GM23338 (cell line): Measurements from ENCODE around the gene MGLL. TPM values are rescaled to one million over a fixed set of nuclear protein-coding genes. Genes with fewer than 3 reads are reported as not detected.

ENCODE experiments used
- ATAC-seq: fragments of 200-7000 bp; cut with Tn5 transposase; 3 replicates; pipeline ENCODE4 v1.9.1; 2020
- DNase-seq: peaks from one replicate; pipeline ENCODE4 v3.0.0-alpha.2; 2015; ENCODE audit warnings: low spot score
- H2AFZ ChIP-seq: fragments of 200-600 bp; sonication (generic); 2 replicates; pipeline ENCODE4 v1.8.0; 2016; ENCODE audit warnings: antibody characterized with exemption, mild to moderate bottlenecking, moderate library complexity
- H3F3A ChIP-seq: fragments of 200-600 bp; sonication (generic); replicated peaks from 2 replicates; pipeline ENCODE4 v1.8.0; 2017; ENCODE audit warnings: antibody characterized with exemption, mixed run types, low read depth
- H3K27ac ChIP-seq: fragments of 200-600 bp; sonication (generic); 2 replicates; pipeline ENCODE4 v1.6.1; 2016; ENCODE audit warnings: low read depth
- H3K27me3 ChIP-seq: fragments of 200-600 bp; sonication (generic); 2 replicates; pipeline ENCODE4 v1.8.0; 2016; ENCODE audit warnings: mild to moderate bottlenecking, mixed run types, moderate library complexity; ENCODE audit not compliant: insufficient read depth
- H3K36me3 ChIP-seq: fragments of 200-600 bp; sonication (generic); 2 replicates; pipeline ENCODE4 v1.8.0; 2016; ENCODE audit warnings: mild to moderate bottlenecking; ENCODE audit not compliant: insufficient read depth
- H3K4me1 ChIP-seq: fragments of 200-600 bp; sonication (generic); 2 replicates; pipeline ENCODE4 v1.8.0; 2016; ENCODE audit warnings: mild to moderate bottlenecking, moderate library complexity; ENCODE audit not compliant: insufficient read depth
- H3K4me2 ChIP-seq: fragments of 200-600 bp; sonication (generic); 2 replicates; pipeline ENCODE4 v1.7.1; 2017; ENCODE audit warnings: mixed run types
- H3K4me3 ChIP-seq: fragments of 200-600 bp; sonication (generic); 2 replicates; pipeline ENCODE4 v1.6.1; 2016; ENCODE audit warnings: mixed run types
- H3K79me2 ChIP-seq: fragments of 200-600 bp; sonication (generic); replicated peaks from 2 replicates; pipeline ENCODE4 v1.8.0; 2017; ENCODE audit warnings: mild to moderate bottlenecking; ENCODE audit not compliant: insufficient read depth
- H3K9me2 ChIP-seq: fragments of 200-600 bp; sonication (generic); 2 replicates; pipeline ENCODE4 v1.8.0; 2017; ENCODE audit not compliant: insufficient read depth
- H4K20me1 ChIP-seq: fragments of 200-600 bp; sonication (generic); replicated peaks from 2 replicates; pipeline ENCODE4 v1.8.0; 2017; ENCODE audit warnings: mild to moderate bottlenecking; ENCODE audit not compliant: insufficient read depth
- H3K27ac Mint-ChIP-seq: 2 replicates; pipeline ENCODE4 v1.8.0; 2020; ENCODE audit warnings: inconsistent platforms, mild to moderate bottlenecking, moderate library complexity, mixed read lengths
- H3K27me3 Mint-ChIP-seq: 3 replicates; pipeline ENCODE4 v1.8.0; 2022; ENCODE audit warnings: low read depth, mild to moderate bottlenecking, moderate library complexity, mixed read lengths, inconsistent platforms; ENCODE audit not compliant: insufficient read depth, poor library complexity
- H3K36me3 Mint-ChIP-seq: 3 replicates; pipeline ENCODE4 v1.8.0; 2021; ENCODE audit warnings: low read depth, mild to moderate bottlenecking, inconsistent platforms, moderate library complexity, mixed read lengths
- H3K4me1 Mint-ChIP-seq: 3 replicates; pipeline ENCODE4 v1.8.0; 2020; ENCODE audit warnings: mild to moderate bottlenecking, inconsistent platforms, mixed read lengths
- H3K4me3 Mint-ChIP-seq: 3 replicates; pipeline ENCODE4 v1.8.0; 2021; ENCODE audit warnings: moderate library complexity, mild to moderate bottlenecking, inconsistent platforms, mixed read lengths
- H3K9me3 Mint-ChIP-seq: 3 replicates; pipeline ENCODE4 v1.8.0; 2020; ENCODE audit warnings: moderate library complexity, mild to moderate bottlenecking, inconsistent platforms, mixed read lengths
- CREB1 ChIP-seq: fragments of 250-450 bp; sonication (Bioruptor Pico); IDR thresholded peaks from 2 replicates; pipeline ENCODE4 v1.5.0; 2020; ENCODE audit warnings: low read depth, mild to moderate bottlenecking, moderate library complexity
- CTCF ChIP-seq, 2 experiments: fragments of 200-600 bp in 1 of 2; sonication (generic) in 1 of 2; conservative IDR thresholded peaks; 2 replicates each; pipeline versions ENCODE4 v1.5.1 to v1.6.1; 2016 to 2017; ENCODE audit warnings: antibody characterized with exemption in 2 of 2, low read depth in 2 of 2, mild to moderate bottlenecking in 2 of 2, moderate library complexity in 1 of 2
- ETS1 ChIP-seq: IDR thresholded peaks from 2 replicates; pipeline ENCODE4 v1.6.1; 2016; ENCODE audit warnings: antibody characterized with exemption
- EZH2 ChIP-seq: fragments of 200-600 bp; sonication (generic); IDR thresholded peaks from one replicate; pipeline ENCODE4 v1.8.0; 2017; ENCODE audit warnings: antibody characterized with exemption, mild to moderate bottlenecking, low read depth; ENCODE audit not compliant: unreplicated experiment
- EZH2phosphoT487 ChIP-seq: fragments of 200-600 bp; sonication (generic); IDR thresholded peaks from one replicate; pipeline ENCODE4 v1.8.1; 2018; ENCODE audit warnings: antibody characterized with exemption; ENCODE audit not compliant: unreplicated experiment
- JUNB ChIP-seq: IDR thresholded peaks from one replicate; pipeline ENCODE4 v1.6.1; 2016; ENCODE audit warnings: antibody characterized with exemption; ENCODE audit not compliant: unreplicated experiment
- NANOG ChIP-seq: IDR thresholded peaks from 2 replicates; pipeline ENCODE4 v1.6.1; 2016; ENCODE audit warnings: antibody characterized with exemption, borderline replicate concordance
- POLR2AphosphoS5 ChIP-seq: IDR thresholded peaks from 2 replicates; pipeline ENCODE4 v1.6.1; 2016; ENCODE audit warnings: antibody characterized with exemption, low read depth
- REST ChIP-seq: IDR thresholded peaks from one replicate; pipeline ENCODE4 v1.6.1; 2018; ENCODE audit warnings: antibody characterized with exemption; ENCODE audit not compliant: unreplicated experiment
- STAT1 ChIP-seq: IDR thresholded peaks from one replicate; pipeline ENCODE4 v1.6.1; 2016; ENCODE audit warnings: antibody characterized with exemption; ENCODE audit not compliant: unreplicated experiment
- ZNF114 ChIP-seq: fragments of 250-450 bp; sonication (Bioruptor Pico); IDR thresholded peaks from 2 replicates; pipeline ENCODE4 v1.5.0; 2020; ENCODE audit warnings: mild to moderate bottlenecking, moderate library complexity
- ZNF331 ChIP-seq: fragments of 250-450 bp; sonication (Bioruptor Pico); IDR thresholded peaks from 2 replicates; pipeline ENCODE4 v1.5.0; 2020; ENCODE audit warnings: low read depth, mild to moderate bottlenecking, moderate library complexity
- ZNF462 ChIP-seq: fragments of 250-450 bp; sonication (Bioruptor Pico); IDR thresholded peaks from 2 replicates; pipeline ENCODE4 v1.5.0; 2020; ENCODE audit warnings: mild to moderate bottlenecking, moderate library complexity
- polyA plus RNA-seq: library from polyadenylated mRNA; unstranded; fragments of >200 nt; fragmentation: Nextera tagmentation; extraction: Ambion mirVana; gene quantifications from 2 replicates; pipeline ENCODE4 v1.2.1, GENCODE V29; 2016
- total RNA-seq: library from RNA; depleted of rRNA; stranded (reverse); fragments of >200 nt; shearing (Covaris generic); gene quantifications from 2 replicates; pipeline ENCODE4 v1.2.3, GENCODE V29; 2014

The MGLL gene
- total and polyA plus RNA-seq, 2 experiments from 2014 or later, result 0.71 to 0.83 TPM

GRCh38 chr3:127751782-127752181 is 70.5 kb downstream of the MGLL start (continued):
- no peak for TF ChIP-seq ZNF462 (CRISPR knock-in tag)

GRCh38 chr3:127751163-127751621 is 71.1 kb downstream of the MGLL start:
- Mint-ChIP-seq H3K4me1 (peaks cover 11% of the 10 kb centered on the region), H3K4me3 (no peak overlapping the region), H3K36me3 (no peaks in the 10 kb centered on the region), H3K27me3 (peaks cover 12% of the 10 kb centered on the region), H3K27ac (no peak overlapping the region), H3K9me3 (no peaks in the 10 kb centered on the region; the same call in 2 of the 3 replicates)
- H3F3A ChIP-seq, result no peaks in the 10 kb centered on the region
- ATAC-seq (no peak), DNase-seq (no peak)
- no peaks in the 10 kb centered on the region for H3K36me3 ChIP-seq
- no peaks in the 10 kb centered on the region for H3K4me1 ChIP-seq
- no peak overlapping the region for H3K4me2 ChIP-seq
- H2AFZ ChIP-seq, result no peak overlapping the region
- no peak for TF ChIP-seq JUNB
- TF ChIP-seq REST, result no peak
- TF ChIP-seq ZNF331 (CRISPR knock-in tag), result no peak
- no peak for TF ChIP-seq CTCF (conservative IDR thresholded peaks at IDR 0.05; ENCODE audit: low read depth in 2 of 2)
- no peak for TF ChIP-seq ZNF114
- TF ChIP-seq NANOG, result no peak
- no peak for TF ChIP-seq CREB1 (CRISPR knock-in tag)
- no peak for TF ChIP-seq EZH2
- no peak for TF ChIP-seq EZH2phosphoT487
- TF ChIP-seq POLR2AphosphoS5, result no peak
- TF ChIP-seq ETS1, result no peak
- TF ChIP-seq STAT1, result no peak
- H3K27ac ChIP-seq, result no peak overlapping the region
- no peaks in the 10 kb centered on the region for H3K27me3 ChIP-seq
- no peaks in the 10 kb centered on the region for H3K9me2 ChIP-seq
- no peak overlapping the region for H3K4me3 ChIP-seq
- H4K20me1 ChIP-seq, result no peaks in the 10 kb centered on the region
- no peaks in the 10 kb centered on the region for H3K79me2 ChIP-seq
